ENCODE results near the gene ABCB8.
A peak's percentile ranks its signal among the peaks of the same experiment; 100 is the strongest.

ABCB8 gene

DNA sequence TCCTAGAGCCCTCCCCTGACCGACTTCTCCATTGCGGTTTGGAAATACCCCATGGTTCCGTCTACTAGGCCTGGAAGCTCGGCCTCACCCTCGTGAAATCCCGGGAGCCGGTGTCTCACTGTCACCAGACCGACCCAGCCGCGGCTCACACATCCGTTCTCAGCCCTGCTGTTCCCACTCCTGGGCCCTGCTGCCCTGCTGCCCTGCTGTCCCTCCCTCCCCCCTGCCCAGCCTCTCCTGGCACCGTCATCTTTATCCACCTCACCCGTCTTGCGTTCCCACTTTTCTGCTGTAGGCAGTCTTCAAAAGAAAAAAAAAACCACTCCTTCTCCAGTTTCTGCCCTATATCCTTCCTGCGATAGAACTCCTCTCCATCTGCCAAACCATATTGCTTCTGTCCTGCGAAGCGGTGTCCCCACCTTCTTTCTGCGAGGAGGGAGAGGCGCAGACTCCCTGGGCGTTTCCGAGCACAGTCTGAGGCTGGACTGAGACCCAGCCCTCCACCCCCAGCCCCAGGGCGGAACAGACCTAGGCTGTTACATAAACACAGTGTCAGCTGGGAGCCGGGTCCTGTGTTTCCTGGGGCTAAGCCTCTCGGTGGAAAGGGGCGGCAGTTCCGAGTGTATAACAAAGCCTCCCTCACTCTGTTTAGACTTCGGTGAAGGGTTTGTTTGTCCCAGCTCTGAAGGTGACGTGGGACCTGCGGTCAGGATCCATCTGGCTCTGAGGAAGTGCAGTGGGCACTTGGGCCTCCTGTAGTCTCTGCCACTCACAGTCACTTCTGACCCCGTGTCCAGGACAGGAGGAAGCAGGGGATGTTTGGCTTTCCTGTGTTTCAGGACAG, 60.8 kb downstream of the ABCB8 start:
- DNase-seq: peak; percentile 19

DNA sequence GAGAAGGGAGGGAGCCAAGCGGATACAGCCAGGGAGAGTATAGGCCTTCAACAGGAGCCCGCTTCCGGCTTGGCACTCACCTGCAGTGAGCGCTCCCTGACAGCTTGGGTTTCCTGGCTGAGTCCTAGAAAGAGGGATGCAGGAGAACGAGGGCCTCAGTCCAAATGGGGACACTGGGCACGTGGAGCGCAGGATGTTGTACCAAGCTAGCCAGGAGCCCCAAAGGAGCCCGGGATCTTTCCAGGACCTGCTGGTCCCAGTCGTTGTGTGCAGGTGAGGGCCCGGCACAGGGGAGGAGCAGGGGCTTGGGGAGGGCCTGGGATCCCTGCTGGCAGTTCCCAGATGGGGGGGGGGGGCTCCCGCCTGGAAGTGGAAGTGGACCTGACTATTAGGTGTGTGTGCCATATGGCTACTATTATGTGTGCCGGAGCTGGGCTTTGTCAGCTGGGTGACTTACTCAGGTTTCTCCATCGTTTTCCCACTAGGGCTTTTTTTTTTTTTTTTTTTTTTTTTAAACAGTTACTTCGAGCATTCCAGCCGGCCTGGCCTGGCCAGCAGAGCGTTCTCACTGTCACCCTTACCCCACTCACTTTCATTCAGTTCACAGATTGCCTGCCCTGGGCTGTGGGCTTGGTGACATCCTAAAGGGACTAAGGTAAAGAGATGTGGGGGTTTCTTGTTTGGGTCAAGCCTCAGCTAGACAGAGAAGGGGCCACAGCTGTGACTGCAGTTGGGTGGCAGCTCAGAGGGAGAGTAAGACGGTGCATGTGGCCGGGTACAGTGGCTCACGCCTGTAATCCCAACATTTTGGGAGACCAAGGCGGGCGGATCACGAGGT, 61.9 kb downstream of the ABCB8 start:
- no peak for DNase-seq

DNA sequence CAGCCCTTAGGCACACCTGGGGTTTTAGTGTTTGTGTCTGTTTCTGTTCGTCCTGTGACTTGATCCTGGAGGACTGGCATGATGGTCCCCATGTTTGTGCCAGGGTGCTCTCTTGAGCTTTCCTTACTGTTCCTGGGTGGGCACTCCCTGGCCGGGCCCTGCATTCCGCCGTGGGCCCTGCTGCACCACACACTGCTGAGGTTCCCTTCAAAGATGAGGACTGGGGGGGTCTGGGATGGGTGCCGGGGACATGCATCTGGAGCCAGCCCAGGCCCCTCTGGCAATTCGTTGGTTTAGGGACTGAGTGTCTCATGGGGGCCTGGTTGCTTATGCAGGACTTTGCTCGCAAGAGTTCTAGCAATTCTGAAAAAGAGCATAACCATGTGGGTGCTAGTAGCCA, 62.8 kb downstream of the ABCB8 start:
- DNase-seq: no peak

DNA sequence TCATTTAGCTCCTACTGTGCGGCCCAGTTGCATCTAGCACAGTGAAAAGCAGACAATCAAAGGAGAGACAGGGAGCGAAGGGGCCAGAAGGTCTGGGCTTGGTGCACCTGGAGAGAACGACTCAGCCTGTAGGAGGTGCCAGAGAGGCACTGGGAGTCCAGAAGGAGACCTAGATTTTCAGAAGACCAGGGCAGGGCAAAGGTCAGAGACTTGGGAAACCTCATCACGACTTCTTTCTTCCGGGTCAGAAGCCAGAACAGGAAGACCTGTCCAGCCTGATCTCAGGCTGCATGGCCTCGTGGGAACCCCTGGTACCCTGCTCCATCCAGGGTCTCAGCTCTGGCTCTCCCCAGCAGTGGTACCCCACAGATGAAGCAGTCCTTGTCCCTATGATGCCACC, 63.2 kb downstream of the ABCB8 start:
- DNase-seq: no peak

DNA sequence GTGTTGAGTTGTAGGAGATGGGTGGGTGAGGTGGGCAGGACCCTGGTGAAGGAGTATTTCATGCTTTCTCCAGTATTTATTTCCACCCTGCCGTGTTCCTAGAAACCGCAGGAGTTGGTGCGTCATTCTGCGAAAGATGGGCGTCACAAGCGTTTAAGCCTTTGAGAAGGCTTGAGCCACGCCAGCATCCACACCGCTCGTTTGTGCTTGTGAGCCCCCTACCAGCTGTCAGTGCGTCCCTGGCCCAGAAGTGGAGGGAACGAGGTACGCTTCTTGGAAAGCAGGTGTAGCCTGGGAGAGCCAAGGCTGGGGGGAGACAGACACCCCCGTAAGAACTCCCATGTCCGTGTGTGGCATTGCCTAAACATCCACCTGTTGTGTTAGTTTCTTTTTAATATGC, 63.7 kb downstream of the ABCB8 start:
- DNase-seq: no peak

DNA sequence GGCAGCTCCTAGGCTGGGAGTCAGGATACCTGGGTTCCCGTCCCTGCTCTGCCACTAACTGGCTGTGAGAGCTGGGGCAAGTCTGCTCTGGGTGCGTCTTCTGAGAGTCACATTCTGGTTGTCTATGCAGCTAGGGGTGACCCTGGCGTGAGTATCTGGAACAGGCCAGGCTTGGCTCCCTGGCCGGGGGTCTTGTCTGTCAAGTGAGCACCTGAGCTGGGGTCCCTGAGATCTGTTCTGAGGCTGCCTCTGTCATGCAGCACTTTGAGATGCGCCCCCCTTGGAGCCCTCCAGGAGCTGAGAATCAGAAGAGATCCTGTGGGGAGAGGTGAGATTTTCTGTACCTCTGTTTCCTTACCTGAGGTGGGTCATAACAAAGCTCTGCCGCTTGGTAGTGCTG, 65.5 kb downstream of the ABCB8 start:
- DNase-seq: no peak

DNA sequence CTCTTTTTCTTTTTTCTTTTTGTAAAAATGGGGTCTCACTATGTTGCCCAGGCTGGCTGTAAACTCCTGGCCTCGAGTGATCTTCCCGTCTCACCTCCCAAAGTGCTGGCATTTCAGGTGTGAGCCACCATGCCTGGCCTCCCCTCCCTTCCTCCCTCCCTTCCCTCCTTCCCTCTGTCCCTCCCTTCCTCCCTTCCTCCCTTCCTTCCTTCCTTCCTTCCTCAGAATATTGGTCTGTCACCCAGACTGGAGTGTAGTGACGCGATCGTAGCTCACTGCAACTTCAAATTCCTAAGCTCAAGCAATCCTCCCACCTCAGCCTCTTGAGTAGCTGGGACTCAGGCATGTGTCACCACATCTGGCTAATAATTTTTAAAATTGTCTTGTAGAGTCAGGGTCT, 66.4 kb downstream of the ABCB8 start:
- no peak for DNase-seq

DNA sequence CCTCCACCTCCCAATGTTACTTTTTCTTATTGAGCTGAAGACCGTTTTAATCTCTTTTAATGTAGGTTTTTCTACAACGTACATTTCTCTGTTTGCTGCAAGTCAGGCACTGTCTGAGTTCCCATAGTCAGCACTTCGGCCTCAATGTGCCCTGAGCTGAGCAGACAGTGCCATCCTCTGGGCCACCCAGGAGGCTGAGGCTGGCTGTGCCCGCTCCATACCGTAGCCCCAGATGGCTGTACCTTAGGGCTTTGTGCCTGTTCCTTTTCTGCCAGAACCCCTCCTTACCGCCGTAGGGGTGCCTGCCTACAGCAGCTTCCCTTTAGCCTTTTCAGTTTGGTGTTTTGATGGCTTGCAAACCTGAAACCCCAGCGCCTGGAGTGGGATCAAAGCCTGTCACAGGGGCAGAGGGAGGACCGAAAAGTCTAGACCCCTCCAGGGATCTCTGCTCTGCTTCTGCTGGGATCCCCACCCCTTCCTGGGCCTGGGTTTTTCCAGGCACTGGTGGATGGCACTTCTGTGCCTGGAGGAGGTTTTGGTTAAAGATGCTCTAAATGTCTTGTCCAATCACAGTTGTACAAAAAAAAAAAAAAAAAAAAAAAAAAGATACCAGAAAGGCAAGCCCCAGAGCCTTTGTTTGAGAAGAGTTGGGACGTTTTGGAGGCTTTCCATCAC, 67.0 kb downstream of the ABCB8 start:
- DNase-seq: no peak

DNA sequence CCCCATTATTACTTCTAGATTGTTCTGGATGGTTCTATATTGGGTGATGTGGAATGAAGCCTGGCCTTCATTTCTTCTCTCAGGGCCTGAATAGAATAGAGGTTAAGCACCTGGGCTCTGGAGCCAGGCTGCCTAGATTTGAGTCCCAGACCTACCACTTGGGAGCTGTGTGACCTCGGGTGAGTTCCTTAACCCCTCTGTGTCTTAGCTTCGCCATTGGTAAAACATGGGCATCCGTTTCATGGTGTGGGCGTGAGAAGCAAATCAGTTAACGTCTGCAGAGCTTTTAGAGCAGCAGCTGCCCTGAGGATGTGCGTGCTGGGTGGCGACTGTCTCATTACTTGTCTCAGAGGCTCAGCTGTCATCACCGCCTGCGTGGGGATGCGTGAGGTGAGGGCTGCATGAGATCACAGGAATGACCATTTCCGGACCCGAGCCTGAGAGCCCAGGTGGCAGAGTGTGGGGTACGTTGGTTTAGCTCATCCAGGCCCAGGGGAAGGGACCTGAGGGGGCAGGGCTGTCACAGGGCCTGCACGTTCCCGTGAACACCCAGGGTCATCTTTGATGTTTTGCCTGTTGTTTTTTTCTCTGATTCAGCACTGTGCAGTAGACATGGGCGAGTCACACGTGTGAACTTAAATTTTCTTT, 67.7 kb downstream of the ABCB8 start:
- no peak for DNase-seq
